NCI-H69 (cell line): ENCODE results near the gene PLAAT2.

Experiments used
- DNase-seq: peaks from one replicate; lab custom pipeline; 2025; lab: John Stamatoyannopoulos, UW

PLAAT2 gene

DNA sequence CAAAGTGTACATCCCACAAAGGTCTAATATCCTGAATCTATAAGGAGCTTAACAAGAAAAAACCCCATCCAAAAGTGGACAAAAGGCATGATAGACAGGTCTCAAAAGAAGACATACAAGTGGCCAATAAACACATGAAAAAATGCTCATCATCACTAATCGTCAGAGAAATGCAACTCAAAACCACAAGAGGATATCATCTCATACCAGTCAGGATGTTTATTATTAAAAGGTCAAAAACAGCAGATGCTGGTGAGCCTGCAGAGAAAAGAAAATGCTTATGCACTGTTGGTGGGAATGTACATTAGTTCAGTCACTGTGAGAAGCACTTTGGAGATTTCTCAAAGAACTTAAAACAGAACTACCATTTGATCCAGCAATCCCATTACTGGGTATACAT, 44.6 kb downstream of the PLAAT2 start:
- no peak for DNase-seq

DNA sequence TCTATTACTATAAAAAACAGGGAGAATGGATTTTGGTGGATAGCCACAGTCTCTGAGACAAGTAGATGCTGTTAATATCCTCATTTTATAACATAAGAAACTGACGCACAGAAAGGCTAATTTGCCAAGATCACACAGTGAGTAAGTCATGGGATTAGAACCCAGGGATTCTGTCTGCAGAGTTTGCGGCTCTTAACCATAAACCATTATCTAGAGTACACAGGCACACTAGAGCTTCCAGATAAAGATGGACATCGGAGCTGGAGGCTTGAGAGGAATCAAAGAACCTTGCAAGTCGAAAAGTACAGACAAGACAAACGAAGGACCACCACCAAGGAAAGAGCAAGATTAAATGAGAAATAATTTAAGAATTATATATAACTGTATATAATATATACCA, 46.0 kb downstream of the PLAAT2 start:
- no peak for DNase-seq

DNA sequence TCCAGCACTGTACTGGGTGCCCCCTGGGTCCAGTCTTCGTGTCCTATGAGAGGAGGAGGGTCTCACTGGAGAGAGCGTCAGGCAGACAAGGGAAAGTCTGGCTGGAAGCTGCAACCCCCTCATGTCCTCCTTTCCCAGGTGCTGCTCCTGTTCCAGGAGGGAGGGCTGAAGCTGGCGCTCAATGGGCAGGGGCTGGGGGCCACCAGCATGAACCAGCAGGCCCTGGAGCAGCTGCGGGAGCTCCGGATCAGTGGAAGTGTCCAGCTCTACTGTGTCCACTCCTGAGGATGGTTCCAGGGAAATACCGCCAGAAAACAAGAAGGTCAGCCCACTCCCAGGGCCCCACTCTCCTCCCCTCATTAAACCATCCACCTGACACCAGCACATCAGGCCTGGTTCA, 47.1 kb downstream of the PLAAT2 start:
- DNase-seq = no peak

DNA sequence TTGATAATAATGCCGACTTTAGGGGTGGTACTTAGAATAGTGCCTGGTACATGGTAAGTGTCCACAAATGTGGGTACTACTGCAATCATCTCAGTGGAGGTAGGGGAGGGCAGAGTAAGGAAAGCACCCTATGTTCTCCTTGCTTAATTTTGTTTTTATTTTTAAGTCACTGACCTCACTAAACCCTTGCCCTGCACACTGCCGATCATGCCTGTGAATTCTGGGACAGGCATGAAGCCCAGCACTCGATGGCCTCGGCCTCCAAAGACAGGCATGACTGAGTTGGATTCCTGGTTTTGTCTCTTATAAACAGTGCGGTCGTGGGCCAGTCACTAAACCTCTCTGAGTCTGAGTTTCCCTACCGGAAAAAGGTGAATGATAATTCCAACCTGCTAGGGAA, 50.4 kb downstream of the PLAAT2 start:
- no peak for DNase-seq

DNA sequence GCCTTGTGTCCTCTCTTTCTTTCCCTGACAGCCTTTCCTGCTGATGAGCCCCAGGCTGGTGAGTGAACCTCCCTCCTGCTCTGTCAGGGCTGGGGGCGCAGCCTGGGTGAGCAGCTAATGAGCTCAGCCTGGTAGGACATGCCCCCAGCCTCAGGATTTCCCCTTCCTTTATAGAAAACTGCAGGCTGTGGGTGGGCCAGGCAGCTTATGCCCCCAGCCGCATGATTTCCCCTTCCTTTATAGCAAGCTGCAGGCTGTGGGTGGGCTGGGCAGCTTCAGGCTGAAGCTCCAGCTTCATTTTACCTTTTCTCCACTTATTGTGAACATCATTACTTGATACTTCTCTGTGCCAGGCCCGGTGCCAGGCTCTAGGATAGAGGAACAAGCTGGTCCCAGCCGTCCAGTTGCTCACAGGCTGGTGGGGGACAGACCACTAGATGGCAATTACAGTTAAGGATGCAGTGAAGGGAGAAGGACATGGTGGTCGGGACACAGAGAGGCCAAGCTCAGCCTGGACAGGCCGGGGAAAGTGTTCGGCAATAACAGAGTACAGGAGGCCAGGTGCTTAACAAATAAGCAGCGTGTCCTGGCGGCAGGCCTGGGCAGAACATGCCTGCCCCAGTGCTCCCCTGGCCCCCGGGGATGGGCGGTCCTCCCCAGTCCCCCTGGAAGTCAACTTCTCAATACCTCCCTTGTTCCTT, 52.0 kb downstream of the PLAAT2 start:
- DNase-seq = no peak

DNA sequence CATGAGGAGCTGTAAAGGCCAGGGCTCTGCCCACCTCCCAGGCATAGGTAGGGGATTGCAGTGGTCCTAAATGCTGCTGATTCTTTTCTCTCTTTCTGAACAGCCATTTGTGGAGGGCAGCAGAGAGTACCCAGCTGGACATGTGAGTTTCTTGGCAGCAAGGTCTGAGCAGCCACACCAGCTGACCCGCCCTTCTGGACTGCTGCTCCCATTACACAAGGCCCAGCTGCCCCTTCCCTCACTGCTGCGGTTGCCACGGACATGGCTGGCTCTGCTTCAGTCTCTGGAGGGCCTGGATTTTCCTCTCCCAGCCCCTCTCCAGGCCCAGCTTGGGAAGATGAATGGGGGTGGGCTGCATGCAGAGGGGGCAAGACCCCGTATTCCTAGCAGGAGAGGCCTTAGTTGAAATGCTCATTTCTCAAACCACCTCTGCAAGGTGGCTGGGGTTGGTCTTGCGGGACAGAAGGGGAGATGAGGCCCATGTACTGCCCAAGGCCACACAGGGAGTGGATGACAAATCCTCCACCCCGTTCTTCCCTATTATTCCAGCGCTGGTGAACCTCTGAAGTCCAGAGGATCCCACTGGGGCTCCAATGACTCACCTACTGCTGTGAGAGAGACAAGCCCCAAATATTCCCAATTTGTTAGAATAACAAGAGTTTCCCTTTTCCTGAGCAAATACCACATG, 52.7 kb downstream of the PLAAT2 start:
- no peak for DNase-seq

DNA sequence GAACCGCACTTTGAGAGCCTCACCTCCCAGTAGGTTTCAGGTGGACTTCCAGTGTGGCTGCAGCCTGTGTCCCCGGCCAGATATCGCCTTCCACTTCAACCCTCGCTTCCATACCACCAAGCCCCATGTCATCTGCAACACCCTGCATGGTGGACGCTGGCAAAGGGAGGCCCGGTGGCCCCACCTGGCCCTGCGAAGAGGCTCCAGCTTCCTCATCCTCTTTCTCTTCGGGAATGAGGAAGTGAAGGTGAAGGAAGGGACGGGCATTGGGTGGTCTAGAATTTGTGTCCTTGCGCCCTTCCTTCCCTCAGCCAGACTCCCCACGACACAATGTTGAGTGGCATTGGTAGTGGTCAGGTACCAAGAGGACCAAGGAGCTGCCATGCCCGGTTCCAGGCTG, 54.4 kb downstream of the PLAAT2 start:
- DNase-seq = no peak

DNA sequence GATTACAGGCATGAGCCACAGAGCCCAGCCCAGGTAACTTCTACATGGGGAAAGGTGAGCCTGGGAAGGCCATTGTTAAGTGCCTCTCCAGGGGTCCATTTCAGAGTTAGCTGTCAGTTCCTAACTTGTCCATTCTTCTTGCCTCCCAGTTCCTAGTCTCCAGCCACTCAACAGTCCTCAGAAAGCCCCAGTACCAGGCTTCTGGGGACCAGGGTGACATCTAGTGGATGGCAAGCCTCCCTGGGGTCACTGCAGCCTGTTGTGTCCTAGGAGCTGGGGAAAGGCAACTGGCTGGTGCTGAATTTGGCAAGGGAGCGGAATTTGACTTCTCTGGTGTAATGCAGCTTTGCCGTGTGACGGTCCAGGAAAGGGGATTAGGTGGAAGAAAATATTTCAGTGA, 55.2 kb downstream of the PLAAT2 start:
- DNase-seq = peak; percentile 10

DNA sequence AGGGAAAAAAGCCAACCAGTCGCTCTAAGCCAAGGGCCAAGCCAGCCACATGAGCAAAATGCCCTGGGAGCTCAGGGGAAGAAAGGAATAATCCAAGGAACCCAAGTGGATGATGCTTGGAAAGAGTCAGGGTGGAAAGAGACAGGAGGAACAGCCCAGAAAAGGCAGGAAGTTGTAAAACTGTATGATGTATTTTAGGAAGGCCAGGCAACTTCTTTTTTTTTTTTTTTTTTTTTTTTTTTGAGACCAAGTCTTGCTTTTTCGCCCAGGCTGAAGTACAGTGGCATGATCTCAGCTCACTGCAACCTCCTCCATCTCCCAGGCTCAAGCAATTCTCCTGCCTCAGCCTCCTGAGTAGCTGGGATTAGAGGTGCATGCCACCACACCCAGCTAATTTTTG, 55.7 kb downstream of the PLAAT2 start:
- DNase-seq = no peak

DNA sequence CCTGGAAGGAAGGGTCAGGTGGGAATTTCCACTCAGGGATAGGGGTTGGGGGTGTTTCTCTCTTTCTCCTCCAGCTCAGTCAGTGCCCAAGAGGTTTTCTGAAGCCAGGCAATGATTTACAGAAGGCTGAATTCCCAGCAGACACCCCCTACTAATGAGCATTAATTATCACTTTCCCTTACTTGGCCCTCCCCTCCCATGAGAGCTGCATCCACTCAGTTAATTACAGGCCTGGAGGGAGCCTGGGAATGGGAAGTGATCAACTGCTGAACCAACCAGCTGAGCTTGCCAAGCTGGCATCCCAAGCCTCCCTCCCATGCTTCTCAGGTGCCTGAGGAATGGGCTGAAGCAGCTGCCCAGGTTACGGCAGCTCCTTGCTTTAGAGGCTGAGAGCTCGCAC, 56.3 kb downstream of the PLAAT2 start:
- peak; percentile 79 for DNase-seq

DNA sequence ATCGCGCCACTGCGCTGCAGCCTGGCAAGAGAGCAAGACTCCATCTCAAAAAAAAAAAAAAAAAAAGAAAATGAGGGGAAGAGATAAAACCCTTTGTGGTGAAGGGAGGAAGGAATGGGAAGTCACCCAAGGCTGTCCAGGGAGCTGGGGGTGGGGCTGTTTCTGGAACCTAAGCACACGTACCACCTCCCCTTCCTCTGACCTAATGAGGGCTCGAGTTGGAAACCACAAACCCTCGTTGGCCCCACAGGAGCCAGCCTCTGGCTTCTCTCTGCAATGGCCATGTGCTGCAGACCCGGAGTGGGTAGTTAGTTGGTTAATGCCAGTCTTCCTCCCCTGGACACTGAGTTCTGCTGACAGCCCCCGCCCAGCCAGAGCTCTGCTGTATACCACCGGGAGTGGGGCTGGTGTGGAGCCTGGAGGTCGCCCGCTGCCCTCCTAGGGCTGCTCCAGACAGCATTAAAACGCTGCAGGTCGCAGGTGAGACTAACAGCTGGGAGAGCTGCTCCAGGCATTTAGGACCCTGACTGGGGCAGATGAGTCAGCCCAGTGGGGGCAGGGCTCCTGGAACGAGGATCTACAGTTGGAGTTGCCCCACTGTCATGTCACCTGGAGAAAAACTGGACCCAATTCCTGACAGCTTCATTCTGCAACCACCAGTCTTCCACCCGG, 57.2 kb downstream of the PLAAT2 start, which contains the start of gene LGALS12:
Gene LGALS12, plus strand, starts transcription at position 228 of the 672 bp plus-strand sequence. Its CDS starts 375 bp downstream, at position 603.
- peak; percentile 21 for DNase-seq

DNA sequence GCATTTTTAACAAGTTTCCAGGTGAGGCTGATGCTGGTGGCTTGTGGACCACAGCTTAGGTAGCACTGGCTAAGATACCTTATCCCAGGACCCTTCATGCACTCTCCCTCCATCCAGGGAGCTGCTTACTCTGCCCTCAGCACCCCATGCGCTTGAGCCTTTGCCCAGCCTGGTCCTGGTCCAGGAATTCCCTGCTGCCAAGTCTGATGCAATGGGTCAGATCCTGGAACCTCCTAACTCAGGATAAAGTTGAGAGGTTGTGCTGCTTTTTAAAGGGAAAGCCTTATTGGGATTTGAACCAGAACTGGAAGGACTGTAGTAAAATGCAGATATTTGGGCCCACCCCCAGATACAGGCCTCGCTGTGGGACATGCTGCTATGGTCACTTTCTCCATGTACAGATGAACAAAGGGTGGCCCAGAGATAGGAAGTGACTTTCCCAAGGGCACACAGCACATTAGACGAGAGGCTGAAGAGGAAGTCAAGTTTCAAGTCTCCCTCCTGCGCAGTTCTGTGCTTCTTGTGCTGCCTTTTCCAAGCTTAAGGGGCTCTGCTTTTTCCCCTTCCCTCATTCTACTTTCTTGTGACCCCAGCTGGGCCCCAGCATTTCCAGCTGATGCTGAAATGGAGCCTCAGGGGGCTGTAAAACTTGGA, 58.1 kb downstream of the PLAAT2 start:
- no peak for DNase-seq

DNA sequence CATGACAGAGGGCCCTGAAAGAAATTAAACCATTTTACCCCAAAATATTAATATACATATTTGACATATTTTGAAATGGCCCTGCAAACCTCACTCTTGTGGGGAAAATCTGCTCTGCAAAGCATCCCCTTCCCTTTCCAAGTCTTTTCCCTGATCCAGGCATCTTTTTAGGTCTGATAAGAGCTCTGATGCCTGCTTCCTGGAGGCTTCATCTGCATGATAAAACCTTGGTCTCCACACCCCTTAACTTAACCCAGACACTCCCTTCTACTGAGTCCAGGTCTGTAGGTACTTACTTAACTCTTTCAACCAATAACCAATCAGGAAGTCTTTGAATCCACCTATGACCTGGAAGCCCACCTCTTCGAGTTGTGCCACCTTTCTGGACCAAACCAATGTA, 59.1 kb downstream of the PLAAT2 start:
- no peak for DNase-seq

DNA sequence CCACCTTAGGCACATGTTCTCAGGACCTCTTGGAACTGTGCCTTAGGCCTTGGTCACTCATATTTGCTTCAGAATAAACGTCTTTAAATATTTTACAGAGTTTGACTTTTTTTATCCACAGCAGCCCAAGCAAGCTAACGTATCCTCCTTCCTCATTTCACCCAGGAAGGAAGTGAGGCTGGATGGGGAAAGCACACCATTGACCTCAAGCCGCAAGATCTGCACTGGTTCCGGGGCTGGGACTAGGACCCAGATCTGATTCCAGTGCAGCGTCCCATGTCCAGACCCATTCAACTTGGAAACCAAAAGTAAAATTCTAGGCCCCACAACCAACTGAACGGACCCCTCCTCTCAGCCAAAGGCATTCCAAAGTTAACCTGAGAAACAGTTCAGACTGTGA, 59.7 kb downstream of the PLAAT2 start:
- no peak for DNase-seq
